H1 (cell line): Measurements from ENCODE around the gene SNX30.

Experiments
- CBX5 ChIP-seq: fragments of 300-800, 300-1000 bp; sonication (generic); IDR thresholded peaks from 2 replicates; pipeline ENCODE4 v1.7.1; 2016; ENCODE audit warnings: antibody characterized with exemption, low read length, low read depth
- CEBPB ChIP-seq: IDR thresholded peaks from 2 replicates; pipeline ENCODE4 v1.6.1; 2012; ENCODE audit warnings: low read depth, low read length
- EZH2 ChIP-seq: fragments of 200-600 bp; sonication (generic); IDR thresholded peaks from 2 replicates; pipeline ENCODE4 v1.7.1; 2012; ENCODE audit warnings: low read depth, mild to moderate bottlenecking, moderate library complexity, low read length, inconsistent platforms; ENCODE audit not compliant: severe bottlenecking
- NRF1 ChIP-seq: IDR thresholded peaks from 2 replicates; pipeline ENCODE4 v1.6.1; 2011; ENCODE audit warnings: mild to moderate bottlenecking, low read depth, low read length, improper control_type of control experiment
- POLR2A ChIP-seq, 2 experiments: IDR thresholded peaks; 1 replicate in 1 of 2; 2 replicates in 1 of 2; pipeline ENCODE4 v1.6.1; 2011; ENCODE audit warnings: low read depth in 2 of 2, low read length in 2 of 2, mild to moderate bottlenecking in 2 of 2; ENCODE audit errors: control extremely low read depth in 1 of 2
- RFX5 ChIP-seq: IDR thresholded peaks from 2 replicates; pipeline ENCODE4 v1.6.1; 2011; ENCODE audit warnings: low read depth, low read length, improper control_type of control experiment, borderline replicate concordance
- TCF12 ChIP-seq: IDR thresholded peaks from 2 replicates; pipeline ENCODE4 v1.6.1; 2011; ENCODE audit warnings: low read depth, mild to moderate bottlenecking, low read length
- TF ChIP-seq, protein P1 (sequence below), 3 experiments: IDR thresholded peaks; 1 replicate in 2 of 3; 2 replicates in 1 of 3; pipeline versions ENCODE4 v1.5.1 to v1.6.1; 2011; ENCODE audit warnings: low read length in 3 of 3, mild to moderate bottlenecking in 3 of 3, inconsistent platforms in 2 of 3, low read depth in 1 of 3, moderate library complexity in 1 of 3; ENCODE audit not compliant: insufficient read depth in 1 of 3; ENCODE audit errors: control extremely low read depth in 1 of 3

DNA sequence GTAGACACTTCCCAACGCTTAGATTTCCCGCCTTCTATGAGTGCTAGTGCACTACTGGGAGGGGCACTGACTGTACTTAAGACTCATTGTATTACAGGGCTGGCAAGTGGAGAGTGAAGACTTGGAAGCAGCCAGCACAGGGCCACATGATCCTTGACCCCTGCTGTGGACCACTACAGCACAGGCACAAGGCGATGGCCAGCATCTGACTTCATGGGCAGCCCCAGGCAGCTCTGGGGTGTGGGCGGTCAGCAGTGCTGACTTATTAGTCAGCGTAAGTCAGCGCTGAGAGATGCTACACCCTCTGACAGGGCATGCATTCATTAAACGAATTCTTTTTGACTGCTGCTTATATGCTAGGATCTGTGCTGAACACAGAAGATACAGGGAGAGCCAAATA, 130.8 kb downstream of the SNX30 start:
- TF ChIP-seq EZH2 (no peak), CBX5 (no peak), TCF12 (no peak), POLR2A (IDR thresholded peaks at IDR 0.05; ENCODE audit: control extremely low read depth in 1 of 2, low read depth in 2 of 2, low read length in 2 of 2) (no peak), RFX5 (no peak), CEBPB (no peak), NRF1 (no peak)
- TF ChIP-seq, protein P1, sequence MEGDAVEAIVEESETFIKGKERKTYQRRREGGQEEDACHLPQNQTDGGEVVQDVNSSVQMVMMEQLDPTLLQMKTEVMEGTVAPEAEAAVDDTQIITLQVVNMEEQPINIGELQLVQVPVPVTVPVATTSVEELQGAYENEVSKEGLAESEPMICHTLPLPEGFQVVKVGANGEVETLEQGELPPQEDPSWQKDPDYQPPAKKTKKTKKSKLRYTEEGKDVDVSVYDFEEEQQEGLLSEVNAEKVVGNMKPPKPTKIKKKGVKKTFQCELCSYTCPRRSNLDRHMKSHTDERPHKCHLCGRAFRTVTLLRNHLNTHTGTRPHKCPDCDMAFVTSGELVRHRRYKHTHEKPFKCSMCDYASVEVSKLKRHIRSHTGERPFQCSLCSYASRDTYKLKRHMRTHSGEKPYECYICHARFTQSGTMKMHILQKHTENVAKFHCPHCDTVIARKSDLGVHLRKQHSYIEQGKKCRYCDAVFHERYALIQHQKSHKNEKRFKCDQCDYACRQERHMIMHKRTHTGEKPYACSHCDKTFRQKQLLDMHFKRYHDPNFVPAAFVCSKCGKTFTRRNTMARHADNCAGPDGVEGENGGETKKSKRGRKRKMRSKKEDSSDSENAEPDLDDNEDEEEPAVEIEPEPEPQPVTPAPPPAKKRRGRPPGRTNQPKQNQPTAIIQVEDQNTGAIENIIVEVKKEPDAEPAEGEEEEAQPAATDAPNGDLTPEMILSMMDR (IDR thresholded peaks at IDR 0.05; ENCODE audit: control extremely low read depth in 1 of 3, insufficient read depth in 1 of 3, low read depth in 1 of 3, low read length in 3 of 3) = no peak
